SK-N-SH (cell line): ENCODE results near the gene FAM83F. TPM values are rescaled to one million over a fixed set of nuclear protein-coding genes. Genes with fewer than 3 reads are reported as not detected.

ENCODE experiments used
- CTCF ChIA-PET: fragments of 300-600, 350-600 bp; formaldehyde crosslinking; extraction: SDS; loops from one replicate; lab custom pipeline; 2021; lab: Yijun Ruan, JAX
- POLR2A ChIA-PET: fragments of 350-600 bp; sonication (Branson Sonifier 250); formaldehyde crosslinking; extraction: SDS; loops from one replicate; lab custom pipeline; 2020; ENCODE audit warnings: antibody characterized with exemption, inconsistent platforms; lab: Yijun Ruan, JAX
- DNase-seq: peaks from one replicate; pipeline ENCODE4 v3.0.0; 2012
- H2AFZ ChIP-seq: fragments of 200-600 bp; sonication (generic); 2 replicates; pipeline ENCODE4 v1.8.1; 2016; ENCODE audit warnings: antibody characterized with exemption, mild to moderate bottlenecking, low read depth
- H3F3A ChIP-seq: fragments of 200-600 bp; sonication (generic); replicated peaks from 2 replicates; pipeline ENCODE3; 2016; ENCODE audit warnings: antibody characterized with exemption, mild to moderate bottlenecking; ENCODE audit not compliant: insufficient read depth
- H3K27ac ChIP-seq, 2 experiments: fragments of 200-500 bp in 1 of 2; fragments of 200-600 bp in 1 of 2; sonication (Bioruptor generic) in 1 of 2; sonication (generic), shearing (Covaris generic) in 1 of 2; 2 replicates each; pipeline versions ENCODE4 v1.5.1 to v1.6.1; 2014 to 2016; ENCODE audit warnings: low read depth in 2 of 2, inconsistent platforms in 1 of 2, low read length in 1 of 2, mild to moderate bottlenecking in 1 of 2, mixed read lengths in 1 of 2
- H3K27me3 ChIP-seq: fragments of 200-600 bp; sonication (generic), shearing (Covaris generic); 2 replicates; pipeline ENCODE4 v1.6.1; 2016; ENCODE audit warnings: mixed run types; ENCODE audit not compliant: insufficient read depth
- H3K36me3 ChIP-seq, 2 experiments: fragments of 200-500 bp in 1 of 2; fragments of 200-600 bp in 1 of 2; sonication (Bioruptor generic) in 1 of 2; sonication (generic) in 1 of 2; replicated peaks in 1 of 2; 2 replicates each; pipeline versions ENCODE3 to v1.5.1; 2014 to 2016; ENCODE audit warnings: low read length in 1 of 2, mild to moderate bottlenecking in 1 of 2; ENCODE audit not compliant: insufficient read depth in 2 of 2, control insufficient read depth in 1 of 2
- H3K4me1 ChIP-seq, 2 experiments: fragments of 200-500 bp in 1 of 2; fragments of 200-600 bp in 1 of 2; sonication (Bioruptor generic) in 1 of 2; sonication (generic), shearing (Covaris generic) in 1 of 2; 2 replicates each; pipeline versions ENCODE4 v1.5.1 to v1.6.1; 2014 to 2016; ENCODE audit warnings: low read depth in 1 of 2, low read length in 1 of 2, mixed run types in 1 of 2; ENCODE audit not compliant: insufficient read depth in 2 of 2, control insufficient read depth in 1 of 2
- H3K4me2 ChIP-seq: fragments of 200-600 bp; sonication (generic), shearing (Covaris generic); 2 replicates; pipeline ENCODE4 v1.6.1; 2017; ENCODE audit warnings: mixed run types
- H3K4me3 ChIP-seq, 2 experiments: fragments of 200-500 bp in 1 of 2; fragments of 200-600 bp in 1 of 2; sonication (Bioruptor generic) in 1 of 2; sonication (generic), shearing (Covaris generic) in 1 of 2; 2 replicates each; pipeline versions ENCODE4 v1.5.1 to v1.8.1; 2014 to 2016; ENCODE audit warnings: low read depth in 2 of 2, inconsistent platforms in 1 of 2, low read length in 1 of 2, mild to moderate bottlenecking in 1 of 2, mixed read lengths in 1 of 2, moderate library complexity in 1 of 2
- H3K79me2 ChIP-seq: fragments of 200-600 bp; sonication (generic); 2 replicates; pipeline ENCODE4 v1.8.1; 2017; ENCODE audit warnings: mild to moderate bottlenecking; ENCODE audit not compliant: insufficient read depth
- H3K9ac ChIP-seq: fragments of 200-600 bp; sonication (generic); 2 replicates; pipeline ENCODE4 v1.6.1; 2017; ENCODE audit warnings: mixed run types
- H3K9me2 ChIP-seq: fragments of 200-600 bp; sonication (generic); 2 replicates; pipeline ENCODE4 v1.6.1; 2017; ENCODE audit warnings: mixed run types
- H3K9me3 ChIP-seq: fragments of 200-600 bp; sonication (generic); 2 replicates; pipeline ENCODE4 v1.6.1; 2017; ENCODE audit warnings: mixed run types, mild to moderate bottlenecking, moderate library complexity
- H4K20me1 ChIP-seq: fragments of 200-600 bp; sonication (generic); 2 replicates; pipeline ENCODE4 v1.6.1; 2017; ENCODE audit warnings: mild to moderate bottlenecking, mixed run types; ENCODE audit not compliant: insufficient read depth
- ELF1 ChIP-seq: IDR thresholded peaks from 2 replicates; pipeline ENCODE4 v1.4.0; 2012
- FOSL2 ChIP-seq: IDR thresholded peaks from 2 replicates; pipeline ENCODE4 v1.4.0; 2012; ENCODE audit warnings: low read depth, mild to moderate bottlenecking, moderate library complexity, borderline replicate concordance
- FOXJ3 ChIP-seq: sonication (generic); formaldehyde crosslinking; IDR thresholded peaks from 2 replicates; pipeline ENCODE4 v1.5.1; 2020; ENCODE audit warnings: mild to moderate bottlenecking, missing genetic modification reagents
- NFIC ChIP-seq: IDR thresholded peaks from 2 replicates; pipeline ENCODE4 v1.4.0; 2012; ENCODE audit warnings: borderline replicate concordance
- POLR2AphosphoS5 ChIP-seq: IDR thresholded peaks from 2 replicates; pipeline ENCODE4 v1.6.1; 2012; ENCODE audit warnings: low read depth, low read length
- RAD21 ChIP-seq: IDR thresholded peaks from 2 replicates; pipeline ENCODE4 v1.6.1; 2012; ENCODE audit warnings: mild to moderate bottlenecking, low read length
- WGBS: methylation state at CpG from one replicate; pipeline ENCODE4 v1.1.6; 2017; ENCODE audit warnings: low lambda C conversion rate; 5-methylcytosine and 5-hydroxymethylcytosine counted together
- polyA plus RNA-seq, 3 experiments: library from polyadenylated mRNA; depleted of rRNA; stranded (reverse); fragments of >200 nt; gene quantifications; 2 replicates each; pipeline ENCODE4 v1.2.3, GENCODE V29; 2012
- TF ChIP-seq, protein P1 (sequence below): IDR thresholded peaks from 2 replicates; pipeline ENCODE4 v1.4.0; 2012; ENCODE audit warnings: low read depth, borderline replicate concordance
- TF ChIP-seq, protein P2 (sequence below): IDR thresholded peaks from 2 replicates; pipeline ENCODE4 v1.4.0; 2012; ENCODE audit warnings: low read depth, borderline replicate concordance
- TF ChIP-seq, protein P3 (sequence below): IDR thresholded peaks from 2 replicates; pipeline ENCODE4 v1.6.1; 2012; ENCODE audit warnings: mild to moderate bottlenecking, low read depth, low read length, moderate library complexity
- TF ChIP-seq, protein P4 (sequence below): IDR thresholded peaks from 2 replicates; pipeline ENCODE4 v1.4.0; 2012; ENCODE audit warnings: low read depth

The FAM83F gene
- polyA plus RNA-seq, 1 of the 3 experiments (the other 2 are of a cell fraction) = not detected

DNA sequence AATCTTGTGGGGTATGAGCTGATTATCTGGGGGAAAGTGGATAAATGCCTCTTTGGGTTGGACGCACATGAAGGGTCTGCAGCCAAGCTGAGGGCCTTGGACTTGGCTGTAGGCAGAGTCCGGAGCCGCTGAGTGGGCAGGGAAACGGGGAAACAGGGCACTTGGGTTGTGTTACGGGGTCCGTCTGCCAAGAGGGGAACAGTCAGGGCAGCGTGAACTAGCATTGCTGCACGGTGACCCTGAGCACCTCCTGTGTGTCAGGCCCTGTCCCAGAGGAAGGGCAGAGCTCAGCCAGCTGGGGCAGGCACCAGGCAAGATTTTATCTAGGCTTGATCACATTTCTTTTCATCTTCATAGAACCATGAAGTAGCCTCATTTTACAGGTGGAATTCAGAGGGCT lies 11.9 kb downstream of the FAM83F start (continued):
- TF ChIP-seq, protein P1, sequence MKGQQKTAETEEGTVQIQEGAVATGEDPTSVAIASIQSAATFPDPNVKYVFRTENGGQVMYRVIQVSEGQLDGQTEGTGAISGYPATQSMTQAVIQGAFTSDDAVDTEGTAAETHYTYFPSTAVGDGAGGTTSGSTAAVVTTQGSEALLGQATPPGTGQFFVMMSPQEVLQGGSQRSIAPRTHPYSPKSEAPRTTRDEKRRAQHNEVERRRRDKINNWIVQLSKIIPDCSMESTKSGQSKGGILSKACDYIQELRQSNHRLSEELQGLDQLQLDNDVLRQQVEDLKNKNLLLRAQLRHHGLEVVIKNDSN = no peak
- TF ChIP-seq ELF1 (no peak), NFIC (no peak), FOXJ3 (CRISPR knock-in tag) (no peak), RAD21 (no peak)
- TF ChIP-seq, protein P2, sequence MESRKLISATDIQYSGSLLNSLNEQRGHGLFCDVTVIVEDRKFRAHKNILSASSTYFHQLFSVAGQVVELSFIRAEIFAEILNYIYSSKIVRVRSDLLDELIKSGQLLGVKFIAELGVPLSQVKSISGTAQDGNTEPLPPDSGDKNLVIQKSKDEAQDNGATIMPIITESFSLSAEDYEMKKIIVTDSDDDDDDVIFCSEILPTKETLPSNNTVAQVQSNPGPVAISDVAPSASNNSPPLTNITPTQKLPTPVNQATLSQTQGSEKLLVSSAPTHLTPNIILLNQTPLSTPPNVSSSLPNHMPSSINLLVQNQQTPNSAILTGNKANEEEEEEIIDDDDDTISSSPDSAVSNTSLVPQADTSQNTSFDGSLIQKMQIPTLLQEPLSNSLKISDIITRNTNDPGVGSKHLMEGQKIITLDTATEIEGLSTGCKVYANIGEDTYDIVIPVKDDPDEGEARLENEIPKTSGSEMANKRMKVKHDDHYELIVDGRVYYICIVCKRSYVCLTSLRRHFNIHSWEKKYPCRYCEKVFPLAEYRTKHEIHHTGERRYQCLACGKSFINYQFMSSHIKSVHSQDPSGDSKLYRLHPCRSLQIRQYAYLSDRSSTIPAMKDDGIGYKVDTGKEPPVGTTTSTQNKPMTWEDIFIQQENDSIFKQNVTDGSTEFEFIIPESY = no peak
- TF ChIP-seq, protein P3, sequence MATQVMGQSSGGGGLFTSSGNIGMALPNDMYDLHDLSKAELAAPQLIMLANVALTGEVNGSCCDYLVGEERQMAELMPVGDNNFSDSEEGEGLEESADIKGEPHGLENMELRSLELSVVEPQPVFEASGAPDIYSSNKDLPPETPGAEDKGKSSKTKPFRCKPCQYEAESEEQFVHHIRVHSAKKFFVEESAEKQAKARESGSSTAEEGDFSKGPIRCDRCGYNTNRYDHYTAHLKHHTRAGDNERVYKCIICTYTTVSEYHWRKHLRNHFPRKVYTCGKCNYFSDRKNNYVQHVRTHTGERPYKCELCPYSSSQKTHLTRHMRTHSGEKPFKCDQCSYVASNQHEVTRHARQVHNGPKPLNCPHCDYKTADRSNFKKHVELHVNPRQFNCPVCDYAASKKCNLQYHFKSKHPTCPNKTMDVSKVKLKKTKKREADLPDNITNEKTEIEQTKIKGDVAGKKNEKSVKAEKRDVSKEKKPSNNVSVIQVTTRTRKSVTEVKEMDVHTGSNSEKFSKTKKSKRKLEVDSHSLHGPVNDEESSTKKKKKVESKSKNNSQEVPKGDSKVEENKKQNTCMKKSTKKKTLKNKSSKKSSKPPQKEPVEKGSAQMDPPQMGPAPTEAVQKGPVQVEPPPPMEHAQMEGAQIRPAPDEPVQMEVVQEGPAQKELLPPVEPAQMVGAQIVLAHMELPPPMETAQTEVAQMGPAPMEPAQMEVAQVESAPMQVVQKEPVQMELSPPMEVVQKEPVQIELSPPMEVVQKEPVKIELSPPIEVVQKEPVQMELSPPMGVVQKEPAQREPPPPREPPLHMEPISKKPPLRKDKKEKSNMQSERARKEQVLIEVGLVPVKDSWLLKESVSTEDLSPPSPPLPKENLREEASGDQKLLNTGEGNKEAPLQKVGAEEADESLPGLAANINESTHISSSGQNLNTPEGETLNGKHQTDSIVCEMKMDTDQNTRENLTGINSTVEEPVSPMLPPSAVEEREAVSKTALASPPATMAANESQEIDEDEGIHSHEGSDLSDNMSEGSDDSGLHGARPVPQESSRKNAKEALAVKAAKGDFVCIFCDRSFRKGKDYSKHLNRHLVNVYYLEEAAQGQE = no peak
- TF ChIP-seq, protein P4, sequence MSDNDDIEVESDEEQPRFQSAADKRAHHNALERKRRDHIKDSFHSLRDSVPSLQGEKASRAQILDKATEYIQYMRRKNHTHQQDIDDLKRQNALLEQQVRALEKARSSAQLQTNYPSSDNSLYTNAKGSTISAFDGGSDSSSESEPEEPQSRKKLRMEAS = no peak

DNA sequence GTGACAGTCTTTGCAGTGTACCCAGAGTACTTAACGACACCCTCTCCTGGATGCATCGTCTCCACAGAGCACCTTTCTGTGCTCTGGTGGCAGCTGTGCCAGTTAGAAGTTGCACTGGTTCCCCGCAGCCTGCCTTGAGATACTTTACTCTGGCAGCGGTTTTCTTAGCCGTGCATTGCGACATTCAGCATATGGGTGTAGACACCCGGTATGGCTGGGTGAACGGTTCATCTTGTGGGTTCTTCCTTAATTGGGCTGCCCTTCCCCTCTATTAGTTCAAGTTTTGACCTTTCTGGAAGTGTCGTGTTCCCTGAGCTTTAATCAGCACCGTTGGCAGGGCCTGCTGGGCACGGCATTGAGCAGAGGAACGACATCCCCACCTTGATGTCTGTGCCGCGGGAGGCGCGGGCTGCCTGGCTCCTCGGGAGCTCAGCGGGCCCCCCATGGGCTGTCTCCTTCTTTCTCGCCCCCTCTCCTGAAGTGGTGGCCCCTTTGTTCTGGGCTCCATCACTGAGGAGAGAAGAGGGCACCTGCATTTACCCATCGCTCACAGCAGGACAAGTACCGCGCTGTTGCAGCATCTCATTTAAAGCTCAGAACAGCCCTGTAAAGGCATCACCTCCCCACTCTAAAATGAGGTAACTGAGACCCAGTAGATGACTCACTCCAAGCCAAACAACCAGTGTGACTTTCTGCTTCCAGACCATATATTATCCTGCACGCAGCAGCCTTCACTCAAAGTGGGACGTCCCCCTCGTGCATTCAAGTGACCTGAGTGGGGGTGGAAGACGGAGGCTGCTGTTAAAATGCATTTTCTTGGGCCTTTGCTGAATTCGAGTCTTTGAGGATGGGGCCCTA lies 13.3 kb downstream of the FAM83F start:
- H3K79me2 ChIP-seq = no peaks in the 10 kb centered on the region
- no peak overlapping the region for H3K4me2 ChIP-seq
- no peak overlapping the region for H3K9ac ChIP-seq
- no peaks in the 10 kb centered on the region for H3K27me3 ChIP-seq
- CTCF ChIA-PET = interaction anchor here (1.0 to 3.4 kb wide), 2 partner anchors 16 to 26 kb away, joined by 3 to 13 read pairs; no protein-coding TSS in a partner anchor
- no peak overlapping the region for H3K4me3 ChIP-seq
- H3K36me3 ChIP-seq = no peaks in the 10 kb centered on the region
- H2AFZ ChIP-seq = no peak overlapping the region
- H4K20me1 ChIP-seq = no peaks in the 10 kb centered on the region
- DNase-seq = no peak
- no peaks in the 10 kb centered on the region for H3K9me2 ChIP-seq
- no peaks in the 10 kb centered on the region for H3F3A ChIP-seq
- WGBS = 71% methylated on average over 7 of the region's 27 CpGs
- POLR2A ChIA-PET = no interaction called here
- H3K4me1 ChIP-seq = peaks cover 0 to 7% of the 10 kb centered on the region in 2 experiments; a peak in 1 of 4 replicates
- TF ChIP-seq FOSL2 (no peak), POLR2AphosphoS5 (no peak)
- TF ChIP-seq, all 33 proteins: peak for 0
- no peak overlapping the region for H3K27ac ChIP-seq
- no peaks in the 10 kb centered on the region for H3K9me3 ChIP-seq
